CD4-positive, alpha-beta memory T cell (primary cell): ENCODE results near the gene NOS1AP. TPM values are rescaled to one million over a fixed set of nuclear protein-coding genes. Genes with fewer than 3 reads are reported as not detected.

Source experiments
- CTCF ChIA-PET: fragments of 350-600 bp; sonication (Branson Sonifier 250); formaldehyde crosslinking; loops from one replicate; lab custom pipeline; 2021; ENCODE audit warnings: inconsistent platforms; ENCODE audit not compliant: partially characterized antibody; lab: Charles Lee
- POLR2A ChIA-PET: fragments of 350-600 bp; sonication (Branson Sonifier 250); formaldehyde crosslinking; loops from one replicate; lab custom pipeline; 2021; ENCODE audit not compliant: partially characterized antibody; lab: Charles Lee
- DNase-seq, 5 donors: peaks; one replicate each; pipeline versions ENCODE4 v3.0.0 to v3.0.0-alpha.2; 2020 to 2022; ENCODE audit warnings: mixed read lengths in 1 of 5
- H3K27ac ChIP-seq: one replicate; pipeline ENCODE4 v1.7.0; 2013; ENCODE audit warnings: low read depth, low read length
- H3K27me3 ChIP-seq: 2 replicates; pipeline ENCODE4 v1.7.0; 2013; ENCODE audit warnings: mild to moderate bottlenecking, low read length, moderate library complexity; ENCODE audit not compliant: insufficient read depth
- H3K36me3 ChIP-seq: 2 replicates; pipeline ENCODE4 v1.7.0; 2013; ENCODE audit warnings: mild to moderate bottlenecking, low read length, moderate library complexity; ENCODE audit not compliant: insufficient read depth
- H3K4me1 ChIP-seq: 2 replicates; pipeline ENCODE4 v1.7.0; 2013; ENCODE audit warnings: mild to moderate bottlenecking, low read length, moderate library complexity; ENCODE audit not compliant: insufficient read depth
- H3K4me3 ChIP-seq, 2 donors: one replicate each; pipeline ENCODE4 v1.7.0; 2013; ENCODE audit warnings: low read length in 2 of 2, mild to moderate bottlenecking in 1 of 2
- H3K9me3 ChIP-seq, 2 donors: one replicate each; pipeline ENCODE4 v1.7.0; 2013; ENCODE audit warnings: low read length in 2 of 2, control low read depth in 1 of 2; ENCODE audit not compliant: control insufficient read depth in 1 of 2
- H3K27ac Mint-ChIP-seq, 7 donors: one replicate each; pipeline ENCODE4 v1.8.0; 2020 to 2021; ENCODE audit warnings: mixed read lengths in 7 of 7, mild to moderate bottlenecking in 6 of 7, inconsistent platforms in 3 of 7, moderate library complexity in 3 of 7
- H3K27me3 Mint-ChIP-seq, 2 donors: one replicate each; pipeline ENCODE4 v1.8.0; 2020 to 2021; ENCODE audit warnings: mixed read lengths in 2 of 2
- H3K36me3 Mint-ChIP-seq, 2 donors: one replicate each; pipeline ENCODE4 v1.8.0; 2020 to 2021; ENCODE audit warnings: mixed read lengths in 2 of 2, inconsistent platforms in 1 of 2, mild to moderate bottlenecking in 1 of 2
- H3K4me1 Mint-ChIP-seq, 4 donors: one replicate each; pipeline ENCODE4 v1.8.0; 2020 to 2021; ENCODE audit warnings: mixed read lengths in 4 of 4, mild to moderate bottlenecking in 1 of 4
- H3K4me3 Mint-ChIP-seq, 8 donors: one replicate each; pipeline ENCODE4 v1.8.0; 2020 to 2021; ENCODE audit warnings: mixed read lengths in 8 of 8, mild to moderate bottlenecking in 7 of 8, moderate library complexity in 6 of 8, inconsistent platforms in 3 of 8
- H3K9me3 Mint-ChIP-seq, 8 donors: one replicate each; pipeline ENCODE4 v1.8.0; 2020 to 2021; ENCODE audit warnings: mixed read lengths in 8 of 8, mild to moderate bottlenecking in 5 of 8, inconsistent platforms in 3 of 8, moderate library complexity in 1 of 8
- intact Hi-C: fragments of 100-400 bp; cut with micrococcal nuclease; formaldehyde crosslinking; loops from one replicate; pipeline ENCODE4 v1.15.1; 2023
- polyA plus RNA-seq, 2 donors: library from polyadenylated mRNA; unstranded; fragments of 300-500 nt; fragmentation: Illumina TruSeq; gene quantifications; one replicate each; pipeline ENCODE4 v1.2.3, GENCODE V29; 2021
- total RNA-seq, 2 experiments: library from RNA; stranded (reverse); gene quantifications; one replicate each; pipeline ENCODE4 v1.2.3, GENCODE V29; 2021

Gene NOS1AP
- total and polyA plus RNA-seq, 4 experiments from 2014 or later: not detected

DNA sequence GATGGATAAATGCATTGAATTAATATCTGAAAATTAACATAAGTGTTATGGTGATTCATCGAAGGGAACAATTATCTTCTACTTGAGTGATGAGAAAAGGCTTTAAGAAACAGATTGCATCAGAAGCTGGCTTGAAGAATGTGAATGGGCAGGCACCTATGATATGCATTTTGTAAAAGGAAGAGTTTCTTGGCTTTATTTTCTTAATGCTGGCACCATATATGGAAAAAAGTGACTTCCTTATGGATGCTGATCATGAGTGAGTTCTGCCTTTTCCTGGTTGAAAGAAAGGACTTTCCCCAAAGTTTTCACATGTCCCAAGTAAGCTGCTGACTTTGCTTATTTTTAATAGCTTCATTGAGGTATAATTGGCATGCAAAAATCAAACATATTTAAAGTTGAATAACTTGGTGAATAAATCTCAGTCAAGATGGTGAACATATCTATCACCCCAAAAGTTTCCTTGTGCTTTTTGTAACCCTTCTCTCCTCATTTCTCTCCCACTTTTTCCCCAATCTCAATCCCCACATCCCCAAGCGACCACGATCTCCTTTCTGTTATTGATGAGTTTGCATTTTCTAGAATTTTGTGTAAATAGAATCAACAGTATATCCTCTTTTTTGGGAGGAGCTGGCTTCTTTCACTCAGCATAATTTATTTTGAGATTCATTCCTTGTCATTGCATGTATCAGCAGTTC lies 233.0 kb downstream of the NOS1AP start:
- DNase-seq: no peak
- Mint-ChIP-seq H3K4me1 (no peaks in the 10 kb centered on the region), H3K4me3 (no peak overlapping the region), H3K36me3 (no peaks in the 10 kb centered on the region), H3K27me3 (peaks cover 7 to 10% of the 10 kb centered on the region in 2 donors), H3K27ac (no peak overlapping the region), H3K9me3 (peaks cover 0 to 8% (median 5%) of the 10 kb centered on the region in 8 donors)
- intact Hi-C loops: no loop called here
- ChIA-PET CTCF (no interaction called here), POLR2A (no interaction called here)
- H3K36me3 ChIP-seq: no peaks in the 10 kb centered on the region
- H3K27ac ChIP-seq: no peak overlapping the region
- H3K4me1 ChIP-seq: no peaks in the 10 kb centered on the region
- H3K27me3 ChIP-seq: no peaks in the 10 kb centered on the region
- no peaks in the 10 kb centered on the region for H3K9me3 ChIP-seq
- no peak overlapping the region for H3K4me3 ChIP-seq

DNA sequence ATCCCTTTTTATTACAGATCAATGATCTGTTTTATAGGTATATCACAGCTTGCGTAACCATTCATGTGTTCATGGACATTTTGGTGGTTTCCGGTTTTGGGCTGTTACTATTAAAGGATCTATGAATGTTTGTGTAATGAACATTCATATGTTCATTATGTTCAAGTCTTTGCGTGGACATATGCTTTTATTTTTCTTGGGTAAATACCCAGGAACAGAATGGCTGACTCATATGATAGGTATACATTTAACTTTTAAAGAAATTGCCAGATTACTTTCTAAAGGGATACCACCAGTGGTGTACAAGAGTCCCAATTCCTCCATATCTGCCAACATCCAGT lies 233.5 kb downstream of the NOS1AP start:
- intact Hi-C loops: no loop called here
- Histone ChIP-seq H3K4me3 (no peak overlapping the region), H3K27ac (no peak overlapping the region), H3K4me1 (no peaks in the 10 kb centered on the region), H3K36me3 (no peaks in the 10 kb centered on the region), H3K27me3 (no peaks in the 10 kb centered on the region), H3K9me3 (no peaks in the 10 kb centered on the region)
- Mint-ChIP-seq H3K4me3 (no peak overlapping the region), H3K27ac (no peak overlapping the region), H3K4me1 (no peaks in the 10 kb centered on the region), H3K27me3 (peaks cover 9 to 10% of the 10 kb centered on the region in 2 donors), H3K36me3 (no peaks in the 10 kb centered on the region), H3K9me3 (peaks cover under 1 to 12% (median 9%) of the 10 kb centered on the region in 8 donors)
- ChIA-PET POLR2A (no interaction called here), CTCF (no interaction called here)
- no peak for DNase-seq

DNA sequence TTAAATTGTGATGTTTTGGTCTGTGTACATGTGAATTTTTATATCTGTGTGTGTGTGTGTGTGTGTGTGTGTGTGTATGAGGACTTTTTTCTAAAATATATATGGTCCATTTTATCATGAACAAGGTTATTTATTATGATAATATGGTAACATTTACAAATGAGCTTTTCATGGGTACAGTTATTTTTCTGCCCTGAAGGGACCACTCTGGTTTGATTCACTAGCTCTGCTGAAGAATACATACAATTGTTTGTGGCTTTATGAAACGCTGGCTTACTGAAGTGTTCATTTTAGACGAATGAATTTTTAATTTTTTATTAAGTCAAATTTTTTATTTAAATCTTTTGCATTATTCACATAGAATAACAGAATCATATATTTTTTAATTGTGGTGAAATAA lies 235.2 kb downstream of the NOS1AP start:
- no peaks in the 10 kb centered on the region for H3K4me1 ChIP-seq
- no peaks in the 10 kb centered on the region for H3K9me3 ChIP-seq
- H3K4me3 ChIP-seq: no peak overlapping the region
- H3K9me3 Mint-ChIP-seq: peaks cover 2 to 22% (median 15%) of the 10 kb centered on the region in 8 donors
- H3K36me3 Mint-ChIP-seq: no peaks in the 10 kb centered on the region
- POLR2A ChIA-PET: no interaction called here
- no peak overlapping the region for H3K4me3 Mint-ChIP-seq
- H3K27me3 ChIP-seq: no peaks in the 10 kb centered on the region
- DNase-seq: no peak
- CTCF ChIA-PET: no interaction called here
- H3K27ac Mint-ChIP-seq: no peak overlapping the region
- no peak overlapping the region for H3K27ac ChIP-seq
- H3K36me3 ChIP-seq: no peaks in the 10 kb centered on the region
- H3K27me3 Mint-ChIP-seq: peaks cover 5 to 6% of the 10 kb centered on the region in 2 donors
- no peaks in the 10 kb centered on the region for H3K4me1 Mint-ChIP-seq
- intact Hi-C loops: no loop called here

DNA sequence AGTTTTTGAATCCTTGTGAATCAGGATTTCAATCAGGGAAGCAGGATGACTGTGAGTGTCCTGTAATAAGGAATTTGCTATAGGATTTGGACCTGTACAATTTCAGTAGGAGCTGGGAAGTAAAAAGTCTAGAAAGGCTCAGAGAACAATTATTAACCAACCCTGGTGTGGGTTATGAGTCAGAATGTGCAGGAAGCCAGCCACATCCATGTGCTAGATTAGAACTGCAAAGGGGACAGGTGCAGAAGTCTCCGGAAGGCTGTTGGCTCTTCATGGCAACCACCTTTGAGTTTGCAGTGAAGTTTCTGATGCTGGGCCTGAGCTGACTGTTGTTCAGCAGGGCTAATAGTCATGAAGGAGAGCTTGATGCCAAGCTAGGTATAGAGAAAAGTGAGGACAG lies 236.5 kb downstream of the NOS1AP start:
- no peaks in the 10 kb centered on the region for H3K4me1 Mint-ChIP-seq
- ChIA-PET POLR2A (no interaction called here), CTCF (no interaction called here)
- H3K27me3 ChIP-seq: no peaks in the 10 kb centered on the region
- no peaks in the 10 kb centered on the region for H3K36me3 Mint-ChIP-seq
- no peak for DNase-seq
- no peaks in the 10 kb centered on the region for H3K36me3 ChIP-seq
- no peak overlapping the region for H3K4me3 ChIP-seq
- no peak overlapping the region for H3K27ac ChIP-seq
- no peak overlapping the region for H3K4me3 Mint-ChIP-seq
- no peaks in the 10 kb centered on the region for H3K4me1 ChIP-seq
- peaks cover 6 to 26% (median 16%) of the 10 kb centered on the region in 8 donors for H3K9me3 Mint-ChIP-seq
- no peak overlapping the region for H3K27ac Mint-ChIP-seq
- H3K9me3 ChIP-seq: no peaks in the 10 kb centered on the region
- peaks cover 5 to 6% of the 10 kb centered on the region in 2 donors for H3K27me3 Mint-ChIP-seq
- intact Hi-C loops: no loop called here

DNA sequence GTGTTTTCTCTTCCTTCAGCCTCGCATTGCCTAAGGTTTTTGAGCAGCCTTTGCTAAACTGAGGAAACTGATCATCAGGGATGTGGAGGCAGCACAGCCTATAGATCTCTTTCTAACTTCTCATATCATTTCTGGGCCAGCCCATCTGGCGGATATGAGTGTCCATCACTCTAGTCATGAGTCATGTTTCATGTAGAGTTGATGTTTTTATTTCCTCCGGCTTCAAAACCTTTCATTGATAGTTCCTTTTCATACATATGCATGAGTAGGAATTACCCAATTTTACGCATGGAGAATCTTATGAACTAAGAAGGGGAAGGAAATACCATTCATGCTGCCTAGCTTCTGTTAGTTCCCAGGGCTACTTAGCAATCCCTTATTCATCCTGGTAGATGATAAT lies 240.8 kb downstream of the NOS1AP start:
- Mint-ChIP-seq H3K27ac (no peak overlapping the region), H3K4me3 (no peak overlapping the region), H3K36me3 (no peaks in the 10 kb centered on the region), H3K27me3 (peaks cover 2 to 9% of the 10 kb centered on the region in 2 donors), H3K4me1 (no peaks in the 10 kb centered on the region), H3K9me3 (peaks cover 6 to 26% (median 16%) of the 10 kb centered on the region in 8 donors)
- no peak for DNase-seq
- Histone ChIP-seq H3K4me3 (no peak overlapping the region), H3K4me1 (no peaks in the 10 kb centered on the region), H3K36me3 (no peaks in the 10 kb centered on the region), H3K27me3 (no peaks in the 10 kb centered on the region), H3K27ac (no peak overlapping the region), H3K9me3 (no peaks in the 10 kb centered on the region)
- ChIA-PET POLR2A (no interaction called here), CTCF (no interaction called here)
- intact Hi-C loops: no loop called here

DNA sequence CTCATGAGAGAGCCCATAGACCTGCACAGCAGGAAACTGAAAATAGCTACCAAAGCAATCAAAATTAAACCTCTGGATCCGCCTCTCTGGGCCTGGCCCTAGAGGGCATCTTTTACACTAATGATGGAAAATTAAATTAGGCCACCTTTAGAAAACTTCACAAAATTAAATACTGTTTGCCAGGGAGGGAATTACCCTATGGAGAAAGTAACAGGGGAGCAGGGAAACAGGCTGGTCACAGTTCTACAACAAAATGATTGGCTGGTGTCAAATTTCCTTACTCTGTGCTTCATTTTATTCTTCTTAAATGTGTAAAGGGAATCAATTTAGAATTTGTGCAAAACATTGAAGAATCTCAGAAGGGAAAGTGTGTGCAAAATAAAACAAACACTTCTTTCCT lies 244.7 kb downstream of the NOS1AP start:
- ChIA-PET CTCF (no interaction called here), POLR2A (no interaction called here)
- Histone ChIP-seq H3K4me1 (no peaks in the 10 kb centered on the region), H3K27ac (no peak overlapping the region), H3K27me3 (no peaks in the 10 kb centered on the region), H3K36me3 (no peaks in the 10 kb centered on the region), H3K4me3 (no peak overlapping the region), H3K9me3 (no peaks in the 10 kb centered on the region)
- H3K4me3 Mint-ChIP-seq: no peak overlapping the region
- peaks cover 0 to 6% (median 0%) of the 10 kb centered on the region in 8 donors for H3K9me3 Mint-ChIP-seq
- peaks cover 6 to 13% of the 10 kb centered on the region in 2 donors for H3K27me3 Mint-ChIP-seq
- no peaks in the 10 kb centered on the region for H3K36me3 Mint-ChIP-seq
- H3K4me1 Mint-ChIP-seq: no peaks in the 10 kb centered on the region
- intact Hi-C loops: no loop called here
- H3K27ac Mint-ChIP-seq: no peak overlapping the region
- no peak for DNase-seq

DNA sequence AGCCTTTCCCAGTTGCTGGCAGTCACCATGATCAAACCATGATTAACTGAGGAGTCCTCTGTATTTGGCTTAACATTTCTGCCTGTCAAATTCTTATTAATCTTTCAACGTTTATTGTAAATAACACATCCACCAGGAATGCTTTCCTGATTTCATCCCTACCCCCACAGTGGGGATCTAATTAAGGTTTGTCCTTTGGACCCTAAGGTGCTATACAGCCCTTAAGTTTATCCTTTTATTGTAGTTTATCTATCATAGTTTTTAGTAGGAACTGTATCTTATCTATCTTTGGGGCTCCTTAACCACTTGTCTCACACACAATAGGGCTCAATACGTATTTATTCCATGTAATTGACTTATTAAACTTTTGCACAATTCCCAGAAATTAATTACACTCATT lies 246.2 kb downstream of the NOS1AP start:
- Mint-ChIP-seq H3K9me3 (peaks cover 0 to 5% (median 0%) of the 10 kb centered on the region in 8 donors), H3K27me3 (peaks cover 13 to 15% of the 10 kb centered on the region in 2 donors), H3K4me3 (no peak overlapping the region), H3K27ac (no peak overlapping the region), H3K36me3 (no peaks in the 10 kb centered on the region), H3K4me1 (no peaks in the 10 kb centered on the region)
- CTCF ChIA-PET: no interaction called here
- no peaks in the 10 kb centered on the region for H3K4me1 ChIP-seq
- H3K27ac ChIP-seq: no peak overlapping the region
- POLR2A ChIA-PET: no interaction called here
- H3K9me3 ChIP-seq: no peaks in the 10 kb centered on the region
- intact Hi-C loops: no loop called here
- no peaks in the 10 kb centered on the region for H3K27me3 ChIP-seq
- H3K36me3 ChIP-seq: no peaks in the 10 kb centered on the region
- H3K4me3 ChIP-seq: no peak overlapping the region
- no peak for DNase-seq
